Measurements from ENCODE around the gene MICOS13. TPM values are rescaled to one million over a fixed set of nuclear protein-coding genes. Genes with fewer than 3 reads are reported as not detected.

The MICOS13 gene
- total RNA-seq, 4 donors from 2014 or later = 30.3 to 73.5 (median 52.6) TPM

- no peak overlapping the region for H3K4me3 ChIP-seq
- H3K9me3 ChIP-seq = no peaks in the 10 kb centered on the region
- no peaks in the 10 kb centered on the region for H3K27me3 ChIP-seq
- DNase-seq = no peak
- intact Hi-C loops (cut with DNase I; ENCODE audit: low total_unique reads) (no loop called here), in situ Hi-C loops (cut with MboI; ENCODE audit: low pct_ligation_motif_present in 1 of 4, low pct_unique_long_range_greater_than_20kb in 1 of 4, low sequenced_read_pairs in 3 of 4) (no loop called here)
- 86% methylated on average over 8 of the region's 8 CpGs; no CpG with 5 or more reads in 1 of the 2 donors for WGBS, 2 donors (ENCODE audit: low coverage in 1 of 2)
- no peak overlapping the region for H3K27ac ChIP-seq
- no peak for TF ChIP-seq CTCF (IDR thresholded peaks at IDR 0.05)
- no peak for TF ChIP-seq POLR2A (IDR thresholded peaks at IDR 0.05)
- no peak for TF ChIP-seq EP300 (IDR thresholded peaks at IDR 0.05; ENCODE audit: low read depth)
- no peak for TF ChIP-seq POLR2AphosphoS5 (IDR thresholded peaks at IDR 0.05)
- peaks cover 0 to 46% (median 20%) of the 10 kb centered on the region in 4 donors for H3K36me3 ChIP-seq
- H3K4me1 ChIP-seq = no peaks in the 10 kb centered on the region
Measured at GRCh38 chr19:5711025-5711424, 30.7 kb upstream of the MICOS13 start.

- peaks cover 0 to 55% (median 22%) of the 10 kb centered on the region in 4 donors for H3K36me3 ChIP-seq
- intact Hi-C loops (cut with DNase I; ENCODE audit: low total_unique reads) = no loop called here
- DNase-seq = no peak
Measured at GRCh38 chr19:5707576-5708575, 27.6 kb upstream of the MICOS13 start.

GRCh38 chr19:5706876-5707573 lies 26.7 kb upstream of the MICOS13 start:
- peaks cover 0 to 47% (median 17%) of the 10 kb centered on the region in 4 donors for H3K36me3 ChIP-seq
- H3K4me1 ChIP-seq = no peaks in the 10 kb centered on the region
- WGBS, 2 donors (ENCODE audit: low coverage in 1 of 2) = 92% methylated on average over 35 of the region's 35 CpGs; no CpG with 5 or more reads in 1 of the 2 donors
- intact Hi-C loops (cut with DNase I; ENCODE audit: low total_unique reads) (no loop called here), in situ Hi-C loops (cut with MboI; ENCODE audit: low pct_ligation_motif_present in 1 of 4, low pct_unique_long_range_greater_than_20kb in 1 of 4, low sequenced_read_pairs in 3 of 4) (no loop called here)
- H3K27me3 ChIP-seq = no peaks in the 10 kb centered on the region
- no peak overlapping the region for H3K4me3 ChIP-seq
- H3K27ac ChIP-seq = no peak overlapping the region
- TF ChIP-seq CTCF (IDR thresholded peaks at IDR 0.05) (no peak), POLR2AphosphoS5 (IDR thresholded peaks at IDR 0.05) (no peak), EP300 (IDR thresholded peaks at IDR 0.05; ENCODE audit: low read depth) (no peak), POLR2A (IDR thresholded peaks at IDR 0.05) (no peak)
- H3K9me3 ChIP-seq = no peaks in the 10 kb centered on the region
- no peak for DNase-seq

More at GRCh38 chr19:5707576-5708575, 27.6 kb upstream of the MICOS13 start:
- WGBS, 2 donors (ENCODE audit: low coverage in 1 of 2) = 80 to 89% methylated on average over 4 to 29 of the region's 37 CpGs
- H3K4me1 ChIP-seq = no peaks in the 10 kb centered on the region
- in situ Hi-C loops (cut with MboI; ENCODE audit: low pct_ligation_motif_present in 1 of 4, low pct_unique_long_range_greater_than_20kb in 1 of 4, low sequenced_read_pairs in 3 of 4) = no loop called here
- TF ChIP-seq POLR2A (IDR thresholded peaks at IDR 0.05) (no peak), EP300 (IDR thresholded peaks at IDR 0.05; ENCODE audit: low read depth) (no peak), CTCF (IDR thresholded peaks at IDR 0.05) (no peak), POLR2AphosphoS5 (IDR thresholded peaks at IDR 0.05) (no peak)
- no peak overlapping the region for H3K27ac ChIP-seq
- H3K4me3 ChIP-seq = no peak overlapping the region
- H3K9me3 ChIP-seq = no peaks in the 10 kb centered on the region
- H3K27me3 ChIP-seq = no peaks in the 10 kb centered on the region

GRCh38 chr19:5705552-5705951 lies 25.2 kb upstream of the MICOS13 start:
- no peak for TF ChIP-seq POLR2AphosphoS5 (IDR thresholded peaks at IDR 0.05)
- no peak for TF ChIP-seq CTCF (IDR thresholded peaks at IDR 0.05)
- TF ChIP-seq EP300 (IDR thresholded peaks at IDR 0.05; ENCODE audit: low read depth) = no peak
- TF ChIP-seq POLR2A (IDR thresholded peaks at IDR 0.05) = no peak
- in situ Hi-C loops (cut with MboI; ENCODE audit: low pct_ligation_motif_present in 1 of 4, low pct_unique_long_range_greater_than_20kb in 1 of 4, low sequenced_read_pairs in 3 of 4) = no loop called here
- Histone ChIP-seq H3K27ac (no peak overlapping the region), H3K9me3 (no peaks in the 10 kb centered on the region), H3K4me3 (no peak overlapping the region), H3K36me3 (peaks cover 0 to 32% (median 10%) of the 10 kb centered on the region in 4 donors), H3K27me3 (no peaks in the 10 kb centered on the region), H3K4me1 (no peaks in the 10 kb centered on the region)
- WGBS, 2 donors (ENCODE audit: low coverage in 1 of 2) = 90 to 100% methylated on average over 1 to 16 of the region's 16 CpGs
- intact Hi-C loops (cut with DNase I; ENCODE audit: low total_unique reads) = no loop called here
- DNase-seq = no peak
